CD1c-positive myeloid dendritic cell (primary cell): ENCODE results near the gene DHFR2.
A peak's percentile ranks its signal among the peaks of the same experiment; 100 is the strongest.
"Not testable (repeated sequence)": the region's sequence is repeated elsewhere in the genome, so short reads cannot be mapped to it uniquely, and the experiment has no call there.

Source experiments
- DNase-seq: peaks from one replicate; pipeline ENCODE4 v3.0.0-alpha.2; 2016; ENCODE audit errors: extremely low spot score

DHFR2 gene

GRCh38 chr3:94065819-94066480 is 3.2 kb upstream of the DHFR2 start:
- no peak for DNase-seq

- DNase-seq: no peak
Observed at GRCh38 chr3:94065122-94065521, 2.4 kb upstream of the DHFR2 start.

- DNase-seq: peak; percentile 48
Observed at GRCh38 chr3:94064243-94064860, 1.6 kb upstream of the DHFR2 start.

- no peak for DNase-seq
Observed at GRCh38 chr3:94063496-94064119, 892 bp upstream of the DHFR2 start.

- no peak for DNase-seq
Observed at GRCh38 chr3:94061297-94061696, 1.4 kb downstream of the DHFR2 start.

- DNase-seq: no peak
Observed at GRCh38 chr3:94050546-94050945, 12.2 kb downstream of the DHFR2 start.

GRCh38 chr3:94049267-94049666 is 13.4 kb downstream of the DHFR2 start:
- DNase-seq: no peak

GRCh38 chr3:94046533-94046932 is 16.2 kb downstream of the DHFR2 start:
- DNase-seq: no peak

- DNase-seq: not testable (repeated sequence)
Observed at GRCh38 chr3:94044100-94044936, 18.4 kb downstream of the DHFR2 start.

GRCh38 chr3:94043285-94043684 is 19.4 kb downstream of the DHFR2 start:
- no peak for DNase-seq

GRCh38 chr3:94036909-94037507 is 25.7 kb downstream of the DHFR2 start:
- peak; percentile 33 for DNase-seq

GRCh38 chr3:94028093-94028837 is 34.5 kb downstream of the DHFR2 start, which contains the start of gene STX19:
Gene STX19, minus strand, starts transcription at chr3:94028597. Its CDS starts 13,328 bp downstream, at chr3:94015269.
- no peak for DNase-seq

- no peak for DNase-seq
Observed at GRCh38 chr3:94026623-94027022, 36.1 kb downstream of the DHFR2 start.

- DNase-seq: no peak
Observed at GRCh38 chr3:94024385-94024784, 38.3 kb downstream of the DHFR2 start.

GRCh38 chr3:94020293-94020692 is 42.4 kb downstream of the DHFR2 start:
- DNase-seq: no peak

GRCh38 chr3:94019659-94020058 is 43.1 kb downstream of the DHFR2 start:
- DNase-seq: no peak

GRCh38 chr3:94015025-94015424 is 47.7 kb downstream of the DHFR2 start:
- no peak for DNase-seq

- DNase-seq: no peak
Observed at GRCh38 chr3:94012185-94012584, 50.5 kb downstream of the DHFR2 start.

- peak; percentile 38 for DNase-seq
Observed at GRCh38 chr3:94011233-94011711, 51.4 kb downstream of the DHFR2 start.

- DNase-seq: no peak
Observed at GRCh38 chr3:94009608-94010007, 53.1 kb downstream of the DHFR2 start.

GRCh38 chr3:94008253-94008652 is 54.5 kb downstream of the DHFR2 start:
- DNase-seq: no peak
